Esophagus (tissue), 2 donors: Measurements from ENCODE around the gene PID1. TPM values are rescaled to one million over a fixed set of nuclear protein-coding genes. Genes with fewer than 3 reads are reported as not detected.

Source experiments
- H3K27ac ChIP-seq, 2 donors: one replicate each; pipeline ENCODE4 v1.5.1; 2013; ENCODE audit warnings: low read depth in 2 of 2, mild to moderate bottlenecking in 2 of 2, inconsistent platforms in 1 of 2, low read length in 1 of 2, moderate library complexity in 1 of 2
- H3K27me3 ChIP-seq, 2 donors: one replicate each; pipeline ENCODE4 v1.6.1; 2013; ENCODE audit warnings: low read length in 2 of 2, control low read depth in 1 of 2, mild to moderate bottlenecking in 1 of 2; ENCODE audit not compliant: insufficient read depth in 2 of 2, control insufficient read depth in 1 of 2
- H3K36me3 ChIP-seq, 2 donors: one replicate each; pipeline ENCODE4 v1.6.1; 2013; ENCODE audit warnings: low read length in 1 of 2; ENCODE audit not compliant: control insufficient read depth in 2 of 2, insufficient read depth in 2 of 2
- H3K4me1 ChIP-seq, 2 donors: one replicate each; pipeline ENCODE4 v1.6.1; 2013; ENCODE audit warnings: low read length in 1 of 2; ENCODE audit not compliant: control insufficient read depth in 2 of 2, insufficient read depth in 2 of 2
- H3K4me3 ChIP-seq, 2 donors: one replicate each; pipeline ENCODE4 v1.5.1; 2013; ENCODE audit warnings: low read length in 2 of 2, mild to moderate bottlenecking in 2 of 2, low read depth in 1 of 2, moderate library complexity in 1 of 2
- H3K9me3 ChIP-seq, 2 donors: one replicate each; pipeline ENCODE4 v1.6.1; 2013; ENCODE audit warnings: mild to moderate bottlenecking in 2 of 2, low read depth in 1 of 2, low read length in 1 of 2, moderate library complexity in 1 of 2; ENCODE audit not compliant: control insufficient read depth in 2 of 2, insufficient read depth in 1 of 2
- WGBS, 2 donors: extraction: QIAGEN DNeasy Blood & Tissue Kit; methylation state at CpG; one replicate each; pipeline ENCODE4 v1.1.7; 2013; 5-methylcytosine and 5-hydroxymethylcytosine counted together
- polyA plus RNA-seq, 2 donors: library from polyadenylated mRNA; stranded (reverse); fragments of 200-250 nt; gene quantifications; one replicate each; pipeline ENCODE4 v1.2.3, GENCODE V29; 2013
- donor health status: healthy with polysubstance abuse.
- donor health status: Bipolar disorder and iron deficiency.

The PID1 gene
- polyA plus RNA-seq, 2 donors, result 2.0 to 3.5 TPM

- no peaks in the 10 kb centered on the region for H3K36me3 ChIP-seq
- no peak overlapping the region for H3K27ac ChIP-seq
- no peaks in the 10 kb centered on the region for H3K9me3 ChIP-seq
- H3K27me3 ChIP-seq, result no peaks in the 10 kb centered on the region
- no peak overlapping the region for H3K4me3 ChIP-seq
- no peaks in the 10 kb centered on the region for H3K4me1 ChIP-seq
- 37 to 77% methylated on average over 4 of the region's 4 CpGs for WGBS, 2 donors
These were observed 226.5 kb downstream of the PID1 start for GRCh38 chr2:229044581-229044980.

- 70 to 74% methylated on average over 3 of the region's 3 CpGs for WGBS, 2 donors
- no peak overlapping the region for H3K4me3 ChIP-seq
These were observed 227.4 kb downstream of the PID1 start for GRCh38 chr2:229043681-229044080.

GRCh38 chr2:229042349-229042748 lies 228.7 kb downstream of the PID1 start:
- H3K9me3 ChIP-seq, result no peaks in the 10 kb centered on the region
- H3K4me1 ChIP-seq, result no peaks in the 10 kb centered on the region
- 68 to 86% methylated on average over 2 of the region's 2 CpGs for WGBS, 2 donors
- no peaks in the 10 kb centered on the region for H3K27me3 ChIP-seq
- H3K4me3 ChIP-seq, result no peak overlapping the region
- H3K36me3 ChIP-seq, result no peaks in the 10 kb centered on the region
- H3K27ac ChIP-seq, result no peak overlapping the region

More at GRCh38 chr2:229043681-229044080, 227.4 kb downstream of the PID1 start:
- Histone ChIP-seq H3K4me1 (no peaks in the 10 kb centered on the region), H3K27ac (no peak overlapping the region), H3K36me3 (no peaks in the 10 kb centered on the region), H3K9me3 (no peaks in the 10 kb centered on the region), H3K27me3 (no peaks in the 10 kb centered on the region)

- Histone ChIP-seq H3K9me3 (no peaks in the 10 kb centered on the region), H3K4me3 (no peak overlapping the region), H3K27me3 (no peaks in the 10 kb centered on the region), H3K27ac (no peak overlapping the region), H3K4me1 (no peaks in the 10 kb centered on the region), H3K36me3 (no peaks in the 10 kb centered on the region)
- 77 to 89% methylated on average over 2 of the region's 2 CpGs for WGBS, 2 donors
These were observed 229.4 kb downstream of the PID1 start for GRCh38 chr2:229041691-229042090.

- Histone ChIP-seq H3K4me3 (no peak overlapping the region), H3K36me3 (no peaks in the 10 kb centered on the region), H3K9me3 (no peaks in the 10 kb centered on the region), H3K4me1 (no peaks in the 10 kb centered on the region), H3K27ac (no peak overlapping the region), H3K27me3 (no peaks in the 10 kb centered on the region)
- 62 to 65% methylated on average over 4 of the region's 4 CpGs for WGBS, 2 donors
These were observed 233.5 kb downstream of the PID1 start for GRCh38 chr2:229037621-229038020.

GRCh38 chr2:229033816-229034215 lies 237.3 kb downstream of the PID1 start:
- Histone ChIP-seq H3K27me3 (no peaks in the 10 kb centered on the region), H3K4me3 (no peak overlapping the region), H3K36me3 (no peaks in the 10 kb centered on the region), H3K4me1 (no peaks in the 10 kb centered on the region), H3K27ac (no peak overlapping the region), H3K9me3 (no peaks in the 10 kb centered on the region)
- 79 to 82% methylated on average over 3 of the region's 3 CpGs for WGBS, 2 donors

GRCh38 chr2:229032608-229033234 lies 238.4 kb downstream of the PID1 start:
- no peaks in the 10 kb centered on the region for H3K27me3 ChIP-seq
- 87 to 90% methylated on average over 9 of the region's 9 CpGs for WGBS, 2 donors
- no peaks in the 10 kb centered on the region for H3K9me3 ChIP-seq
- no peak overlapping the region for H3K27ac ChIP-seq
- no peak overlapping the region for H3K4me3 ChIP-seq
- H3K36me3 ChIP-seq, result no peaks in the 10 kb centered on the region
- no peaks in the 10 kb centered on the region for H3K4me1 ChIP-seq

GRCh38 chr2:229027353-229028105 lies 243.6 kb downstream of the PID1 start:
- H3K4me1 ChIP-seq, result peaks cover 0 to 2% of the 10 kb centered on the region in 2 donors
- 78 to 87% methylated on average over 12 of the region's 12 CpGs for WGBS, 2 donors
- peaks cover 0 to 4% of the 10 kb centered on the region in 2 donors for H3K9me3 ChIP-seq
- no peak overlapping the region for H3K27ac ChIP-seq
- no peaks in the 10 kb centered on the region for H3K27me3 ChIP-seq
- H3K36me3 ChIP-seq, result no peaks in the 10 kb centered on the region
- H3K4me3 ChIP-seq, result no peak overlapping the region

- 92% methylated on average over 20 of the region's 20 CpGs for WGBS, 2 donors
- H3K27ac ChIP-seq, result no peak overlapping the region
These were observed 245.4 kb downstream of the PID1 start for GRCh38 chr2:229025653-229026052.

GRCh38 chr2:229022652-229023051 lies 248.4 kb downstream of the PID1 start:
- 68 to 73% methylated on average over 1 of the region's 1 CpG for WGBS, 2 donors
- Histone ChIP-seq H3K4me1 (peaks cover 0 to 2% of the 10 kb centered on the region in 2 donors), H3K27me3 (no peaks in the 10 kb centered on the region), H3K36me3 (no peaks in the 10 kb centered on the region), H3K27ac (no peak overlapping the region), H3K9me3 (peaks cover 0 to 4% of the 10 kb centered on the region in 2 donors), H3K4me3 (no peak overlapping the region)

More at GRCh38 chr2:229025653-229026052, 245.4 kb downstream of the PID1 start:
- Histone ChIP-seq H3K9me3 (peaks cover 0 to 4% of the 10 kb centered on the region in 2 donors), H3K4me1 (peaks cover 0 to 2% of the 10 kb centered on the region in 2 donors), H3K36me3 (no peaks in the 10 kb centered on the region), H3K27me3 (no peaks in the 10 kb centered on the region), H3K4me3 (no peak overlapping the region)
